Measurements from ENCODE around the gene TNNC1. TPM values are rescaled to one million over a fixed set of nuclear protein-coding genes. Genes with fewer than 3 reads are reported as not detected.

The TNNC1 gene
- polyA plus RNA-seq, 1 donor from 2014 or later = 2.2 TPM

DNA sequence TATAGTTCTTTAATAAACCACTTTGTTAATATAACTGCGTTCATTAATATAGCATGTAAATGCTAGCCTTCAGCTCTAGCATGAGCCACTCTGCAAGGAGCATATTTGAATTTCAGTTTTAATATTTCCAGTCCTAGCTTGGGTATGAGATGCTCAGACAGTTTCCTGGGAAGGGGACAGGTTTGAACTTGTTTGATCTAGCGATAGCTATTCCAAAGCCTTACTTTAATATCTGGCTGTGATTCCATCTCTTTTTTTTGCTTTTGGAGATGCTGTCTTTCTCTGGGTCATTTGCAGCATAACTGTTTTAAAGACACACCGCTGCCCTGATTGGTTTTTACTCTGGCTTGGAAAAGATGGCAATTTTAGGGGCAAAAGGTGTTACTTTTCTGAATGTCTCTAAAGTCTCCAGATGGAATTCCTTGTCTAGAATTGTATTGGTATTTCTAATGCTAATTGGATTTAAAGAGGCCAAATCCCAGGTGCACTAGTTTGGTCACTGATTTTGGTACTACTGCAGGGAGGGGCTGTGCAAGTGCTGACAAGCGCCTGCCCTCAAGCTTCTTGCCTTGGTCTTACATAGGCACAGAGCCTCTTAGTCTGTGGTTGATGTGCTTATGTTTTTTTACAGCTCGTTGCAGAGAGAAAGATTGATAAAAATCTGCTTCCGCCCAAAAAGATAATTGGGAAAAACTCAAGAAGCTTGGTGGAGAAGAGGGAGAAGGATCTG lies 4.4 kb upstream of the TNNC1 start:
- Histone ChIP-seq H3F3A (ENCODE audit: insufficient read depth, low read length, poor library complexity, severe bottlenecking) (peaks cover 6% of the 10 kb centered on the region), H3K4me2 (ENCODE audit: low read length) (no peak overlapping the region), H4K20me1 (ENCODE audit: insufficient read depth) (no peaks in the 10 kb centered on the region), H3K9ac (ENCODE audit: low read length) (no peak overlapping the region), H2AFZ (ENCODE audit: low read depth, low read length) (no peak overlapping the region), H3K79me2 (replicated peaks; ENCODE audit: insufficient read depth, low read length) (peaks cover 40% of the 10 kb centered on the region), H3K9me2 (ENCODE audit: insufficient read depth, low read length) (no peaks in the 10 kb centered on the region), H3K4me3 (ENCODE audit: low read length) (peak overlapping the region; percentile 95), H3K9me3 (ENCODE audit: low read length) (no peaks in the 10 kb centered on the region), H3K27me3 (ENCODE audit: insufficient read depth, low read depth, low read length) (no peaks in the 10 kb centered on the region), H3K27ac (ENCODE audit: low read length) (no peak overlapping the region), H3K36me3 (ENCODE audit: insufficient read depth, low read length) (no peaks in the 10 kb centered on the region)
- TF ChIP-seq TAF1 (IDR thresholded peaks at IDR 0.05; ENCODE audit: low read depth) = no peak
- TF ChIP-seq EZH2 (IDR thresholded peaks at IDR 0.05; ENCODE audit: borderline replicate concordance, insufficient read depth, low read length, poor library complexity, severe bottlenecking) = no peak
- TF ChIP-seq, protein P1, sequence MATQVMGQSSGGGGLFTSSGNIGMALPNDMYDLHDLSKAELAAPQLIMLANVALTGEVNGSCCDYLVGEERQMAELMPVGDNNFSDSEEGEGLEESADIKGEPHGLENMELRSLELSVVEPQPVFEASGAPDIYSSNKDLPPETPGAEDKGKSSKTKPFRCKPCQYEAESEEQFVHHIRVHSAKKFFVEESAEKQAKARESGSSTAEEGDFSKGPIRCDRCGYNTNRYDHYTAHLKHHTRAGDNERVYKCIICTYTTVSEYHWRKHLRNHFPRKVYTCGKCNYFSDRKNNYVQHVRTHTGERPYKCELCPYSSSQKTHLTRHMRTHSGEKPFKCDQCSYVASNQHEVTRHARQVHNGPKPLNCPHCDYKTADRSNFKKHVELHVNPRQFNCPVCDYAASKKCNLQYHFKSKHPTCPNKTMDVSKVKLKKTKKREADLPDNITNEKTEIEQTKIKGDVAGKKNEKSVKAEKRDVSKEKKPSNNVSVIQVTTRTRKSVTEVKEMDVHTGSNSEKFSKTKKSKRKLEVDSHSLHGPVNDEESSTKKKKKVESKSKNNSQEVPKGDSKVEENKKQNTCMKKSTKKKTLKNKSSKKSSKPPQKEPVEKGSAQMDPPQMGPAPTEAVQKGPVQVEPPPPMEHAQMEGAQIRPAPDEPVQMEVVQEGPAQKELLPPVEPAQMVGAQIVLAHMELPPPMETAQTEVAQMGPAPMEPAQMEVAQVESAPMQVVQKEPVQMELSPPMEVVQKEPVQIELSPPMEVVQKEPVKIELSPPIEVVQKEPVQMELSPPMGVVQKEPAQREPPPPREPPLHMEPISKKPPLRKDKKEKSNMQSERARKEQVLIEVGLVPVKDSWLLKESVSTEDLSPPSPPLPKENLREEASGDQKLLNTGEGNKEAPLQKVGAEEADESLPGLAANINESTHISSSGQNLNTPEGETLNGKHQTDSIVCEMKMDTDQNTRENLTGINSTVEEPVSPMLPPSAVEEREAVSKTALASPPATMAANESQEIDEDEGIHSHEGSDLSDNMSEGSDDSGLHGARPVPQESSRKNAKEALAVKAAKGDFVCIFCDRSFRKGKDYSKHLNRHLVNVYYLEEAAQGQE (IDR thresholded peaks at IDR 0.05; ENCODE audit: borderline replicate concordance) = no peak
- TF ChIP-seq, protein P2, sequence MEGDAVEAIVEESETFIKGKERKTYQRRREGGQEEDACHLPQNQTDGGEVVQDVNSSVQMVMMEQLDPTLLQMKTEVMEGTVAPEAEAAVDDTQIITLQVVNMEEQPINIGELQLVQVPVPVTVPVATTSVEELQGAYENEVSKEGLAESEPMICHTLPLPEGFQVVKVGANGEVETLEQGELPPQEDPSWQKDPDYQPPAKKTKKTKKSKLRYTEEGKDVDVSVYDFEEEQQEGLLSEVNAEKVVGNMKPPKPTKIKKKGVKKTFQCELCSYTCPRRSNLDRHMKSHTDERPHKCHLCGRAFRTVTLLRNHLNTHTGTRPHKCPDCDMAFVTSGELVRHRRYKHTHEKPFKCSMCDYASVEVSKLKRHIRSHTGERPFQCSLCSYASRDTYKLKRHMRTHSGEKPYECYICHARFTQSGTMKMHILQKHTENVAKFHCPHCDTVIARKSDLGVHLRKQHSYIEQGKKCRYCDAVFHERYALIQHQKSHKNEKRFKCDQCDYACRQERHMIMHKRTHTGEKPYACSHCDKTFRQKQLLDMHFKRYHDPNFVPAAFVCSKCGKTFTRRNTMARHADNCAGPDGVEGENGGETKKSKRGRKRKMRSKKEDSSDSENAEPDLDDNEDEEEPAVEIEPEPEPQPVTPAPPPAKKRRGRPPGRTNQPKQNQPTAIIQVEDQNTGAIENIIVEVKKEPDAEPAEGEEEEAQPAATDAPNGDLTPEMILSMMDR (IDR thresholded peaks at IDR 0.05; ENCODE audit: poor library complexity, severe bottlenecking) = no peak
- TF ChIP-seq MXI1 (conservative IDR thresholded peaks at IDR 0.05; ENCODE audit: poor library complexity, severe bottlenecking) = no peak
- TF ChIP-seq EP300 (conservative IDR thresholded peaks at IDR 0.05; ENCODE audit: poor library complexity, severe bottlenecking) = no peak
- no peak for TF ChIP-seq RAD21 (conservative IDR thresholded peaks at IDR 0.05)
- TF ChIP-seq POLR2AphosphoS5 (IDR thresholded peaks at IDR 0.05) = no peak
- no peak for TF ChIP-seq SMC3 (conservative IDR thresholded peaks at IDR 0.05; ENCODE audit: poor library complexity)

DNA sequence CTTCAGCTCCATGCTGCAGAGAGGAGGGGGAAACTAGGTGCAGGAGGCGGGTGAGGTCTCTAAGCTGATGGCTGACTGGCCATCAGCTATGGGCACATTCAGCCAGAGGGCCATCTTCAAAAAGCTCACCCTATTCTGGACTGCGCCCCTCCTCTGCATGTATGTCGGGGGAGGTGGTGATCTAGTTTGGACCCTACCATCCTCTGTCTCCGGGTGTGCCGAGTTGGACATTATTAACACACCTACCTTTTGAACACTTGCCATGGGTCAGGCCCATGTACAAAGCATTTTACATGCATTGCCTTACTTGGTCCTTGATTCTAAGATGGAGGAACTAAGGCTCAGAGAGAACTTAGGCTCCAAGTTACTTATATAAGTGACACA lies 3.0 kb upstream of the TNNC1 start:
- Histone ChIP-seq H3K9me3 (ENCODE audit: low read length) (no peaks in the 10 kb centered on the region), H3K27ac (ENCODE audit: low read length) (peak overlapping the region; percentile 86), H3K9me2 (ENCODE audit: insufficient read depth, low read length) (no peaks in the 10 kb centered on the region), H3K4me3 (ENCODE audit: low read length) (peak overlapping the region; percentile 95), H3K9ac (ENCODE audit: low read length) (peak overlapping the region; percentile 96), H3F3A (ENCODE audit: insufficient read depth, low read length, poor library complexity, severe bottlenecking) (peaks cover 6% of the 10 kb centered on the region), H2AFZ (ENCODE audit: low read depth, low read length) (peak overlapping the region; percentile 42), H4K20me1 (ENCODE audit: insufficient read depth) (no peaks in the 10 kb centered on the region), H3K27me3 (ENCODE audit: insufficient read depth, low read depth, low read length) (no peaks in the 10 kb centered on the region), H3K4me2 (ENCODE audit: low read length) (peak overlapping the region; percentile 77), H3K79me2 (replicated peaks; ENCODE audit: insufficient read depth, low read length) (peaks cover 37% of the 10 kb centered on the region), H3K36me3 (ENCODE audit: insufficient read depth, low read length) (no peaks in the 10 kb centered on the region)
- TF ChIP-seq, protein P1 (IDR thresholded peaks at IDR 0.05; ENCODE audit: borderline replicate concordance) = no peak
- TF ChIP-seq EP300 (conservative IDR thresholded peaks at IDR 0.05; ENCODE audit: poor library complexity, severe bottlenecking) (no peak), EZH2 (IDR thresholded peaks at IDR 0.05; ENCODE audit: borderline replicate concordance, insufficient read depth, low read length, poor library complexity, severe bottlenecking) (no peak), MXI1 (conservative IDR thresholded peaks at IDR 0.05; ENCODE audit: poor library complexity, severe bottlenecking) (no peak), POLR2AphosphoS5 (IDR thresholded peaks at IDR 0.05) (no peak)
- TF ChIP-seq, protein P2 (IDR thresholded peaks at IDR 0.05; ENCODE audit: poor library complexity, severe bottlenecking) = no peak

Data from neural cell (in vitro differentiated cells).